Activated CD4-positive, CD25-positive, alpha-beta regulatory T cell (primary cell): ENCODE measurements around the gene ACACA.

Experiments
- DNase-seq, 4 experiments: peaks; one replicate each; lab custom pipeline; 2025; lab: John Stamatoyannopoulos, UW

The ACACA gene

GRCh38 chr17:37344519-37344918 is 62.1 kb downstream of the ACACA start:
- no peak for DNase-seq

GRCh38 chr17:37342589-37342988 is 64.0 kb downstream of the ACACA start:
- DNase-seq: no peak

GRCh38 chr17:37340804-37341203 is 65.8 kb downstream of the ACACA start:
- no peak for DNase-seq

- no peak for DNase-seq
Observed at GRCh38 chr17:37339321-37339720, 67.3 kb downstream of the ACACA start.

- DNase-seq: no peak
Observed at GRCh38 chr17:37338847-37339246, 67.8 kb downstream of the ACACA start.

- DNase-seq: no peak
Observed at GRCh38 chr17:37327341-37328090, 79.1 kb downstream of the ACACA start.

GRCh38 chr17:37322826-37323561 is 83.6 kb downstream of the ACACA start:
- no peak for DNase-seq

GRCh38 chr17:37322106-37322505 is 84.5 kb downstream of the ACACA start:
- no peak for DNase-seq

GRCh38 chr17:37318931-37319594 is 87.6 kb downstream of the ACACA start:
- DNase-seq: no peak

GRCh38 chr17:37317867-37318266 is 88.8 kb downstream of the ACACA start:
- no peak for DNase-seq

- no peak for DNase-seq
Observed at GRCh38 chr17:37315601-37316000, 91.0 kb downstream of the ACACA start.

- DNase-seq: no peak
Observed at GRCh38 chr17:37312137-37312923, 94.3 kb downstream of the ACACA start.

GRCh38 chr17:37310940-37311339 is 95.7 kb downstream of the ACACA start:
- no peak for DNase-seq

GRCh38 chr17:37309051-37309450 is 97.6 kb downstream of the ACACA start:
- no peak for DNase-seq

GRCh38 chr17:37305406-37305905 is 101.2 kb downstream of the ACACA start:
- no peak for DNase-seq

GRCh38 chr17:37301288-37301687 is 105.3 kb downstream of the ACACA start:
- DNase-seq: no peak

GRCh38 chr17:37300683-37301082 is 106.0 kb downstream of the ACACA start:
- no peak for DNase-seq

GRCh38 chr17:37299257-37299980 is 107.2 kb downstream of the ACACA start:
- DNase-seq: no peak

GRCh38 chr17:37295888-37296287 is 110.7 kb downstream of the ACACA start:
- DNase-seq: no peak

- no peak for DNase-seq
Observed at GRCh38 chr17:37294888-37295287, 111.7 kb downstream of the ACACA start.

GRCh38 chr17:37293770-37294169 is 112.9 kb downstream of the ACACA start:
- DNase-seq: no peak
